A673 (cell line): ENCODE results near the gene NUP50.

ENCODE experiments used
- EZH2 ChIP-seq: fragments of 200-600 bp; sonication (generic); IDR thresholded peaks from 2 replicates; pipeline ENCODE4 v1.6.1; 2017; ENCODE audit warnings: borderline replicate concordance, low read depth, mild to moderate bottlenecking, mixed read lengths, antibody characterized with exemption, low read length; ENCODE audit not compliant: poor library complexity, severe bottlenecking
- TF ChIP-seq, protein P1 (sequence below): fragments of 300-800, 200-600 bp; sonication (generic); conservative IDR thresholded peaks from 2 replicates; pipeline ENCODE4 v1.5.1; 2017; ENCODE audit warnings: low read depth, mild to moderate bottlenecking, antibody characterized with exemption, low read length, moderate library complexity, mixed read lengths

DNA sequence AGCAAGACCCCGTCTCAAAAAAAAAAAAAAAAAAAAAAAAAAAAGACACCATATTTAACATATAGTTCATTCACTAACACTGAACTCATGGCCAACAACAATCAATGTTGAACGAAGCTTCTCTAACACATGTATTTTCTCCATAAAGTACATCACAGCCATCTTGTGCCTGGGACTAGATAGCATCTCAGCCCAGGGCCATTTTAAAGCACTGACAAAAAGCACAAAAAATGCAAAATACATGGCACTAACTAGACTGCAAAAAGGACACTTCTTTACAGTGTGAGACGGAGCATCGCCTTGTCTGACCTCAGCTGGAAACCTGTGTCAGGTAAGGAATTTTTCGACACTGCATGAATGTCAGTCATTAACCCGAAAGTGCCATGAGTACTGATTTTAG lies 53.6 kb downstream of the NUP50 start:
- TF ChIP-seq EZH2 = no peak
- TF ChIP-seq, protein P1, sequence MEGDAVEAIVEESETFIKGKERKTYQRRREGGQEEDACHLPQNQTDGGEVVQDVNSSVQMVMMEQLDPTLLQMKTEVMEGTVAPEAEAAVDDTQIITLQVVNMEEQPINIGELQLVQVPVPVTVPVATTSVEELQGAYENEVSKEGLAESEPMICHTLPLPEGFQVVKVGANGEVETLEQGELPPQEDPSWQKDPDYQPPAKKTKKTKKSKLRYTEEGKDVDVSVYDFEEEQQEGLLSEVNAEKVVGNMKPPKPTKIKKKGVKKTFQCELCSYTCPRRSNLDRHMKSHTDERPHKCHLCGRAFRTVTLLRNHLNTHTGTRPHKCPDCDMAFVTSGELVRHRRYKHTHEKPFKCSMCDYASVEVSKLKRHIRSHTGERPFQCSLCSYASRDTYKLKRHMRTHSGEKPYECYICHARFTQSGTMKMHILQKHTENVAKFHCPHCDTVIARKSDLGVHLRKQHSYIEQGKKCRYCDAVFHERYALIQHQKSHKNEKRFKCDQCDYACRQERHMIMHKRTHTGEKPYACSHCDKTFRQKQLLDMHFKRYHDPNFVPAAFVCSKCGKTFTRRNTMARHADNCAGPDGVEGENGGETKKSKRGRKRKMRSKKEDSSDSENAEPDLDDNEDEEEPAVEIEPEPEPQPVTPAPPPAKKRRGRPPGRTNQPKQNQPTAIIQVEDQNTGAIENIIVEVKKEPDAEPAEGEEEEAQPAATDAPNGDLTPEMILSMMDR = no peak
